Loucy (cell line): ENCODE measurements around the gene PTP4A1.

Experiments
- EZH2phosphoT487 ChIP-seq: fragments of 200-600 bp; IDR thresholded peaks from 2 replicates; pipeline ENCODE4 v1.6.1; 2018; ENCODE audit warnings: antibody characterized with exemption, mild to moderate bottlenecking, moderate library complexity, borderline replicate concordance
- TF ChIP-seq, protein P1 (sequence below): fragments of 200-600 bp; sonication (generic); conservative IDR thresholded peaks from 2 replicates; pipeline ENCODE4 v1.5.1; 2014; ENCODE audit warnings: mild to moderate bottlenecking, antibody characterized with exemption, low read length

DNA sequence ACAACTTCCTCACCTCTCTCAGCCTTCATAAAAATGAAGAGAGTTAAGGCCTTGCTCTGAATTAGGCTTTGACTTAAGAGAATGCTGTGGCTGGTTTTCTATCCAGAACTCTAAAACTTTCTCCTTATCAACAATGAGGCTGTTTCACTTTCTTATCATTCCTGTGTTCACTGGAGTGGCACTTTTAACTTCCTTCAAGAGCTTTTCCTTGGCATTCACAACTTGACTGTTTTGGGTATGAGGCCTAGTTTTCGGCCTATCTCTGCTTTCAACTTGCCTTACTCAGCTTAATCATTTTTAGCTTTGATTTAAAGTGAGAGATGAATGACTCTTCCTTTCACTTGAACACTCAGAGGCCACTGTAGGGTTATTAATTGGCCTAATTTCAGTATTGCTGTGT is 4.3 kb upstream of the PTP4A1 start:
- TF ChIP-seq, protein P1, sequence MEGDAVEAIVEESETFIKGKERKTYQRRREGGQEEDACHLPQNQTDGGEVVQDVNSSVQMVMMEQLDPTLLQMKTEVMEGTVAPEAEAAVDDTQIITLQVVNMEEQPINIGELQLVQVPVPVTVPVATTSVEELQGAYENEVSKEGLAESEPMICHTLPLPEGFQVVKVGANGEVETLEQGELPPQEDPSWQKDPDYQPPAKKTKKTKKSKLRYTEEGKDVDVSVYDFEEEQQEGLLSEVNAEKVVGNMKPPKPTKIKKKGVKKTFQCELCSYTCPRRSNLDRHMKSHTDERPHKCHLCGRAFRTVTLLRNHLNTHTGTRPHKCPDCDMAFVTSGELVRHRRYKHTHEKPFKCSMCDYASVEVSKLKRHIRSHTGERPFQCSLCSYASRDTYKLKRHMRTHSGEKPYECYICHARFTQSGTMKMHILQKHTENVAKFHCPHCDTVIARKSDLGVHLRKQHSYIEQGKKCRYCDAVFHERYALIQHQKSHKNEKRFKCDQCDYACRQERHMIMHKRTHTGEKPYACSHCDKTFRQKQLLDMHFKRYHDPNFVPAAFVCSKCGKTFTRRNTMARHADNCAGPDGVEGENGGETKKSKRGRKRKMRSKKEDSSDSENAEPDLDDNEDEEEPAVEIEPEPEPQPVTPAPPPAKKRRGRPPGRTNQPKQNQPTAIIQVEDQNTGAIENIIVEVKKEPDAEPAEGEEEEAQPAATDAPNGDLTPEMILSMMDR, result no peak
- no peak for TF ChIP-seq EZH2phosphoT487
